K562 (cell line): ENCODE data around the gene GRIN1. TPM values are rescaled to one million over a fixed set of nuclear protein-coding genes. Genes with fewer than 3 reads are reported as not detected.

Experiments
- ATAC-seq: fragments of 200-7000 bp; cut with Tn5 transposase; 3 replicates; pipeline ENCODE4 v1.9.1; 2020; ENCODE audit warnings: moderate library complexity
- BruUV-seq: library from RNA; stranded (reverse); fragments of 400-500 nt; replicated peaks from 2 replicates; lab custom pipeline; 2021; lab: Mats Ljungman, UMichigan
- CTCF ChIA-PET: fragments of 300-600 bp; formaldehyde crosslinking; extraction: SDS; loops from one replicate; lab custom pipeline; 2021; ENCODE audit warnings: low intra/inter-chr PET ratio; lab: Yijun Ruan, JAX
- POLR2A ChIA-PET: fragments of 300-600, 350-650 bp; sonication (Branson Sonifier 250); formaldehyde crosslinking; extraction: SDS; loops from one replicate; lab custom pipeline; 2021; ENCODE audit warnings: antibody characterized with exemption, inconsistent platforms; lab: Yijun Ruan, JAX
- DNase-seq, 4 experiments: peaks; one replicate each; pipeline versions ENCODE4 v3.0.0 to v3.0.0-alpha.2; 2011 to 2018; ENCODE audit warnings: low spot score in 3 of 4, mixed read lengths in 3 of 4; ENCODE audit errors: extremely low read depth in 1 of 4
- FAIRE-seq: peaks from 2 replicates; lab custom pipeline; 2011; peaks lifted over from hg19 to GRCh38; lab: Jason Lieb, UNC
- H2AFZ ChIP-seq: 2 replicates; pipeline ENCODE4 v1.6.0; 2011; ENCODE audit warnings: low read depth, low read length, control low read depth, inconsistent platforms
- H3K27ac ChIP-seq: fragments of 200-600 bp; 3 replicates; pipeline ENCODE4 v1.8.0; 2011; ENCODE audit warnings: low read depth, mild to moderate bottlenecking, control low read depth, inconsistent platforms, low read length, moderate library complexity, mixed read lengths; ENCODE audit errors: extremely low read depth
- H3K27me3 ChIP-seq, 2 experiments: fragments of 300-600 bp in 1 of 2; 2 replicates in 1 of 2; 3 replicates in 1 of 2; pipeline versions ENCODE4 v1.6.0 to v1.8.0; 2011; ENCODE audit warnings: inconsistent platforms in 2 of 2, low read length in 2 of 2, mild to moderate bottlenecking in 1 of 2, mixed read lengths in 1 of 2, moderate library complexity in 1 of 2; ENCODE audit not compliant: control insufficient read depth in 2 of 2, insufficient read depth in 2 of 2
- H3K36me3 ChIP-seq: fragments of 300-600 bp; 3 replicates; pipeline ENCODE4 v1.8.0; 2011; ENCODE audit warnings: mild to moderate bottlenecking, low read length, inconsistent platforms; ENCODE audit not compliant: control insufficient read depth, insufficient read depth
- H3K4me1 ChIP-seq, 2 experiments: fragments of 200-600 bp in 1 of 2; replicated peaks in 1 of 2; 2 replicates in 1 of 2; 3 replicates in 1 of 2; pipeline versions ENCODE4 v1.5.1 to v1.8.0; 2011; ENCODE audit warnings: inconsistent platforms in 2 of 2, low read length in 2 of 2, mild to moderate bottlenecking in 1 of 2, mixed read lengths in 1 of 2, moderate library complexity in 1 of 2; ENCODE audit not compliant: control insufficient read depth in 2 of 2, insufficient read depth in 2 of 2
- H3K4me2 ChIP-seq: 2 replicates; pipeline ENCODE4 v1.6.1; 2011; ENCODE audit warnings: low read length, control low read depth, inconsistent platforms, mixed read lengths; ENCODE audit not compliant: insufficient read depth
- H3K4me3 ChIP-seq: fragments of 200-600 bp; sonication (generic), shearing (Covaris generic); 2 replicates; pipeline ENCODE4 v1.5.1; 2016; ENCODE audit warnings: control low read depth, inconsistent platforms
- H3K79me2 ChIP-seq: fragments of 200-600 bp; 3 replicates; pipeline ENCODE4 v1.8.0; 2011; ENCODE audit warnings: low read length, inconsistent platforms; ENCODE audit not compliant: control insufficient read depth, insufficient read depth
- H3K9ac ChIP-seq, 2 experiments: 2 replicates each; pipeline versions ENCODE4 v1.6.0 to v1.6.1; 2011; ENCODE audit warnings: low read depth in 2 of 2, low read length in 2 of 2, control low read depth in 1 of 2, inconsistent platforms in 1 of 2, mild to moderate bottlenecking in 1 of 2, mixed read lengths in 1 of 2; ENCODE audit not compliant: insufficient read depth in 1 of 2
- H3K9me1 ChIP-seq: one replicate; pipeline ENCODE4 v1.6.0; 2011; ENCODE audit warnings: inconsistent platforms, mild to moderate bottlenecking, low read length, moderate library complexity; ENCODE audit not compliant: control insufficient read depth, insufficient read depth
- H3K9me3 ChIP-seq: replicated peaks from 2 replicates; pipeline ENCODE4 v1.5.1; 2011; ENCODE audit warnings: low read depth, low read length, inconsistent platforms; ENCODE audit not compliant: control insufficient read depth, insufficient read depth
- H4K20me1 ChIP-seq: replicated peaks from 2 replicates; pipeline ENCODE4 v1.6.1; 2011; ENCODE audit warnings: low read length, inconsistent platforms, mixed read lengths; ENCODE audit not compliant: control insufficient read depth, insufficient read depth
- KDM2B ChIP-seq: fragments of 250-450 bp; sonication (Bioruptor Pico); IDR thresholded peaks from 2 replicates; pipeline ENCODE4 v1.8.0; 2021; ENCODE audit warnings: mild to moderate bottlenecking, moderate library complexity
- NCOR1 ChIP-seq: fragments of 450-650 bp; IDR thresholded peaks from 2 replicates; pipeline ENCODE4 v1.6.1; 2016; ENCODE audit warnings: mild to moderate bottlenecking, moderate library complexity
- RBFOX2 ChIP-seq: fragments of 200-400 bp; formaldehyde crosslinking; IDR thresholded peaks from 2 replicates; pipeline ENCODE4 v1.6.1; 2017; ENCODE audit warnings: low read depth, mild to moderate bottlenecking, low read length, moderate library complexity
- SMARCA4 ChIP-seq: fragments of 450-650 bp; IDR thresholded peaks from 2 replicates; pipeline ENCODE4 v1.6.1; 2016
- ZNF217 ChIP-seq: sonication (generic); formaldehyde crosslinking; IDR thresholded peaks from 2 replicates; pipeline ENCODE4 v1.8.0; 2022; ENCODE audit warnings: mild to moderate bottlenecking, missing genetic modification reagents
- ZNF239 ChIP-seq: fragments of 250-450 bp; sonication (Bioruptor Pico); IDR thresholded peaks from 2 replicates; pipeline ENCODE4 v1.4.0; 2020; ENCODE audit warnings: mild to moderate bottlenecking
- ZNF780A ChIP-seq: fragments of 250-450 bp; sonication (Bioruptor Pico); IDR thresholded peaks from 2 replicates; pipeline ENCODE4 v1.5.0; 2021; ENCODE audit warnings: mild to moderate bottlenecking
- WGBS: fragments of 100-300 bp; shearing (Covaris generic); methylation state at CpG from one replicate; pipeline ENCODE4 v1.1.6; 2016; ENCODE audit warnings: low coverage, mixed read lengths; ENCODE audit not compliant: insufficient coverage; ENCODE audit errors: missing lambda C conversion rate; 5-methylcytosine and 5-hydroxymethylcytosine counted together
- in situ Hi-C: fragments of 300-500 bp; cut with MboI; formaldehyde crosslinking; loops from 4 replicates; pipeline ENCODE4 v1.15.0; 2018; ENCODE audit warnings: inconsistent platforms, mixed read lengths
- intact Hi-C: fragments of 100-400 bp; cut with micrococcal nuclease; formaldehyde crosslinking; loops from 2 replicates; pipeline ENCODE4 v1.14.2; 2022
- polyA plus RNA-seq, 8 experiments: library from polyadenylated mRNA; depleted of rRNA in 4 of 8; stranded (reverse) in 5 of 8; unstranded in 3 of 8; fragments of >200 nt; fragmentation: Nextera tagmentation in 2 of 8; fragmentation: Illumina TruSeq in 1 of 8; extraction: Ambion mirVana in 2 of 8; extraction: Trizol in 1 of 8; gene quantifications; 2 replicates each; pipeline versions ENCODE4 v1.2.1 to v1.2.3, GENCODE V29; 2011 to 2014; ENCODE audit warnings: inconsistent platforms in 1 of 8, missing spikeins in 1 of 8
- total RNA-seq, 7 experiments: library from RNA; depleted of rRNA in 6 of 7; stranded (reverse); fragments of >200 nt in 6 of 7; fragmentation: Illumina TruSeq in 2 of 7; extraction: Trizol in 2 of 7; gene quantifications; 2 replicates each; pipeline versions ENCODE4 v1.2.1 to v1.2.3, GENCODE V29; 2011 to 2021; ENCODE audit warnings: low replicate concordance in 1 of 7

The GRIN1 gene
- total and polyA plus RNA-seq, 9 of the 15 experiments (the other 6 are each of a cell fraction or from before 2014, with no cell fraction given) = 0.03 to 0.35 (median 0.16) TPM; not detected in 6

DNA sequence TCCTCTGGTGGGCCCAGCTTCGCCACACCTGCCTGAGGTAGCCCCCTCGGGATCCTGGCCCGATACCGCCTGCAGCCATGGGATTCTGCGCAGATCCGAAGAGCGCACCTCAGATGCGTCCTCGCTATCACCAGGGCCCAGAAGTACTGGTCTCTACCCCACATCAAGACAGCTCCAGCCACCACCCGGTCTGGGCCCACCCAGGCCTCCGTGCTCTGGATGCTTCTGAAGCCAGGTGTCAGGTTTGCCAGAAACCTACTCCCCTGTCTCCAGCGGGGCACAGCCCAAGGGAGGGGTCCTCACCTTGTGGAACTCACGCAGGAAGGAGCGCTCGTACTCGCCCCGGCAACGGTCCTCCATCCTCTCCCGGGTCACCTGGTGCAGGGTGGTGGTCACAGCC lies 47.0 kb downstream of the GRIN1 start:
- Histone ChIP-seq H3K9me1 (no peaks in the 10 kb centered on the region), H2AFZ (no peak overlapping the region), H3K27ac (no peak overlapping the region), H4K20me1 (peaks cover 8% of the 10 kb centered on the region), H3K4me2 (no peak overlapping the region), H3K36me3 (peaks cover 72% of the 10 kb centered on the region; the same call in 2 of the 3 replicates), H3K27me3 (no peaks in the 10 kb centered on the region), H3K9me3 (no peaks in the 10 kb centered on the region), H3K9ac (peak overlapping the region in 1 of 2 experiments; percentile 96; a peak in 1 of 4 replicates), H3K4me3 (no peak overlapping the region), H3K4me1 (peaks cover 20 to 83% of the 10 kb centered on the region in 2 experiments), H3K79me2 (peaks cover 43% of the 10 kb centered on the region)
- CTCF ChIA-PET = no interaction called here
- intact Hi-C loops (no loop called here), in situ Hi-C loops (loop anchor here (5.0 kb wide), 1 partner anchor 41 kb away; the partner anchor contains the start of genes CYSRT1 and RNF224)
- no TSS peak for BruUV-seq
- WGBS = 97% methylated on average over 13 of the region's 19 CpGs
- DNase-seq (no peak), FAIRE-seq (no peak), ATAC-seq (no peak)
- POLR2A ChIA-PET = no interaction called here
- TF ChIP-seq ZNF780A (CRISPR knock-in tag) (no peak), RBFOX2 (0 out of 2 replicates have a peak, but pooled peaks have one; percentile 15), SMARCA4 (no peak), ZNF217 (CRISPR knock-in tag) (no peak), NCOR1 (no peak), KDM2B (CRISPR knock-in tag) (no peak)

DNA sequence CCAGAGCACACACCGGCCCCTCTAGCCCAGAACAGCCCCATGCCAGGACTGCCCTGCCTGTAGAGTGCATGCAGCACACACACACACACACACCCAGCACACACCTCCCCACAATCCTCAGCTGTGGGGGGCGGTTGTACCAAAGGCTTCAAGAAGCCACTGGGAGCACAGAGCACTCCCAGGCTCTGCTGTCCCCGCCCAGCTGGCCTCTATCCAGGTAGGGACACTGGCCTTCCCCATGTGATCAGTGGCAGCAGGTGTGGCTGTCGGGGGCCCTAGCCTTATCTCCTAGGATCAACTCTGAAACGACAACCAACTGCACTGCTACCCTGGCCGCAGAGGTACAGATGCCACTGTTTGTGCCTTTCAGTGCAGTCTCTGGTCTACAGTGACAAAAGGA lies 47.4 kb downstream of the GRIN1 start:
- intact Hi-C loops = no loop called here
- peaks cover 8% of the 10 kb centered on the region for H4K20me1 ChIP-seq
- no peak overlapping the region for H2AFZ ChIP-seq
- in situ Hi-C loops = loop anchor here (5.0 kb wide), 1 partner anchor 41 kb away; the partner anchor contains the start of genes CYSRT1 and RNF224
- H3K9me3 ChIP-seq = no peaks in the 10 kb centered on the region
- H3K4me1 ChIP-seq = peaks cover 20 to 83% of the 10 kb centered on the region in 2 experiments
- CTCF ChIA-PET = no interaction called here
- ATAC-seq (no peak), DNase-seq (peak in 2 of 4 experiments; percentile 38 to 54), FAIRE-seq (no peak)
- peaks cover 43% of the 10 kb centered on the region for H3K79me2 ChIP-seq
- no TSS peak for BruUV-seq
- H3K9me1 ChIP-seq = no peaks in the 10 kb centered on the region
- H3K36me3 ChIP-seq = peaks cover 72% of the 10 kb centered on the region; the same call in 2 of the 3 replicates
- H3K4me3 ChIP-seq = peak overlapping the region; percentile 98; the same call in 1 of the 2 replicates
- no peaks in the 10 kb centered on the region for H3K27me3 ChIP-seq
- 0 out of 2 replicates have a peak, but pooled peaks have one; percentile 5 for TF ChIP-seq RBFOX2
- no peak for TF ChIP-seq ZNF239
- 27% methylated on average over 4 of the region's 6 CpGs for WGBS
- POLR2A ChIA-PET = interaction anchor here (0.7 to 6.7 kb wide), 2 partner anchors 16 to 20 kb away, joined by 3 to 56 read pairs; partner anchors contain the start of genes NDOR1, TMEM203 and TPRN
- H3K27ac ChIP-seq = no peak overlapping the region
- H3K9ac ChIP-seq = peak overlapping the region in 1 of 2 experiments; percentile 96; a peak in 2 of 4 replicates
- H3K4me2 ChIP-seq = peak overlapping the region; percentile 98
